IPS-18c (cell line): ENCODE results near the gene DRAXIN.
A peak's percentile ranks its signal among the peaks of the same experiment; 100 is the strongest.

ENCODE experiments used
- H3K4me3 ChIP-seq: 2 replicates; pipeline ENCODE4 v1.7.0; 2013; ENCODE audit warnings: low read depth, mild to moderate bottlenecking, low read length, moderate library complexity; ENCODE audit not compliant: insufficient read depth
- H3K9me3 ChIP-seq: one replicate; pipeline ENCODE4 v1.6.1; 2013; ENCODE audit warnings: mild to moderate bottlenecking, low read length, moderate library complexity; ENCODE audit not compliant: control insufficient read depth, insufficient read depth

The DRAXIN gene

GRCh38 chr1:11719313-11720032 lies 28.0 kb downstream of the DRAXIN start:
- H3K4me3 ChIP-seq, result 0 out of 2 replicates have a peak overlapping the region, but pooled peaks have one; percentile 16
- H3K9me3 ChIP-seq, result no peaks in the 10 kb centered on the region

- no peaks in the 10 kb centered on the region for H3K9me3 ChIP-seq
- no peak overlapping the region for H3K4me3 ChIP-seq
These were observed 28.5 kb downstream of the DRAXIN start for GRCh38 chr1:11720033-11720376.

- Histone ChIP-seq H3K4me3 (no peak overlapping the region), H3K9me3 (no peaks in the 10 kb centered on the region)
These were observed 29.0 kb downstream of the DRAXIN start for GRCh38 chr1:11720525-11720924.

GRCh38 chr1:11721311-11721710 lies 29.8 kb downstream of the DRAXIN start:
- H3K4me3 ChIP-seq, result no peak overlapping the region
- no peaks in the 10 kb centered on the region for H3K9me3 ChIP-seq

- H3K4me3 ChIP-seq, result no peak overlapping the region
- no peaks in the 10 kb centered on the region for H3K9me3 ChIP-seq
These were observed 31.0 kb downstream of the DRAXIN start for GRCh38 chr1:11722538-11722937.

GRCh38 chr1:11725616-11726015 lies 34.1 kb downstream of the DRAXIN start:
- Histone ChIP-seq H3K9me3 (no peaks in the 10 kb centered on the region), H3K4me3 (no peak overlapping the region)

- no peak overlapping the region for H3K4me3 ChIP-seq
- no peaks in the 10 kb centered on the region for H3K9me3 ChIP-seq
These were observed 35.6 kb downstream of the DRAXIN start for GRCh38 chr1:11727119-11727518.

GRCh38 chr1:11728126-11728806 lies 36.8 kb downstream of the DRAXIN start:
- no peak overlapping the region for H3K4me3 ChIP-seq
- H3K9me3 ChIP-seq, result no peaks in the 10 kb centered on the region

GRCh38 chr1:11729155-11729497 lies 37.6 kb downstream of the DRAXIN start:
- no peak overlapping the region for H3K4me3 ChIP-seq
- no peaks in the 10 kb centered on the region for H3K9me3 ChIP-seq

- Histone ChIP-seq H3K4me3 (no peak overlapping the region), H3K9me3 (no peaks in the 10 kb centered on the region)
These were observed 38.3 kb downstream of the DRAXIN start for GRCh38 chr1:11729498-11730428.

GRCh38 chr1:11730429-11730891 lies 39.0 kb downstream of the DRAXIN start:
- no peak overlapping the region for H3K4me3 ChIP-seq

GRCh38 chr1:11731691-11732283 lies 40.3 kb downstream of the DRAXIN start:
- H3K9me3 ChIP-seq, result no peaks in the 10 kb centered on the region
- no peak overlapping the region for H3K4me3 ChIP-seq

More at GRCh38 chr1:11730429-11730891, 39.0 kb downstream of the DRAXIN start:
- no peaks in the 10 kb centered on the region for H3K9me3 ChIP-seq

- Histone ChIP-seq H3K4me3 (no peak overlapping the region), H3K9me3 (no peaks in the 10 kb centered on the region)
These were observed 41.8 kb downstream of the DRAXIN start for GRCh38 chr1:11733306-11733705.

- Histone ChIP-seq H3K9me3 (no peaks in the 10 kb centered on the region), H3K4me3 (peak overlapping the region; percentile 15; the same call in 1 of the 2 replicates)
These were observed 44.0 kb downstream of the DRAXIN start for GRCh38 chr1:11735531-11735853.

- Histone ChIP-seq H3K4me3 (peak within 1 kb of the TSS; percentile 89), H3K9me3 (no peaks in the 10 kb centered on the region)
These were observed 44.6 kb downstream of the DRAXIN start, which contains the start of gene AGTRAP for GRCh38 chr1:11735854-11736745. AGTRAP (plus strand) TSS chr1:11736136; CDS start chr1:11736209, 73 bp downstream.
